ENCODE results near the gene TUBG1. TPM values are rescaled to one million over a fixed set of nuclear protein-coding genes. Genes with fewer than 3 reads are reported as not detected.
"Not testable (repeated sequence)": the region's sequence is repeated elsewhere in the genome, so short reads cannot be mapped to it uniquely, and the experiment has no call there.

Gene TUBG1
- total RNA-seq, 2 donors from 2014 or later = 6.1 to 9.8 TPM

- ATAC-seq (no peak), DNase-seq (no peak)
- Mint-ChIP-seq H3K27ac (no peak overlapping the region), H3K4me1 (peaks cover 21% of the 10 kb centered on the region), H3K36me3 (ENCODE audit: low read depth) (peaks cover 2% of the 10 kb centered on the region), H3K27me3 (peaks cover 42% of the 10 kb centered on the region), H3K4me3 (peak overlapping the region; percentile 53)
- H3K9me3 ChIP-seq (ENCODE audit: control insufficient read depth, low read length, poor library complexity, severe bottlenecking) = no peaks in the 10 kb centered on the region
Observed at GRCh38 chr17:42653179-42654124, 44.0 kb downstream of the TUBG1 start.

DNA sequence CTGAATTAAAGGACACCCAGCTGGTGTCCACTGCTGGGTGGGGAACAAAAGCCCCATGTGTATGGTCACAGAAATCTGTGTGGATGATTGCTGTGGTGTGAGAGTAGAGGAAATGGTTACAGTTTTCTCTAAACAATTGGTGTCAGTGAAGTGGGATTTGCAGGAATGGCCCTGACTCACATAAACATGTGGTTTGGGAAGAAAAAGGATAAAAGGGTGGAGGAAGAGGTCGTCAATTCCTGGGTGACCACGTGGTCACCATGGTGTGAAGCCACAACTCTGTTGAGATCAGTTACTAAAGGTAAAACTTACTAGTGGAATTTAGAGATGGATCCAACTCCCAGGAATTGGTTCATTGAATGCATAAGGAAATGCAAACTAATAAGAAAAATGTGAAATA lies 46.0 kb downstream of the TUBG1 start:
- H3K27me3 Mint-ChIP-seq = peaks cover 34% of the 10 kb centered on the region
- H3K36me3 Mint-ChIP-seq (ENCODE audit: low read depth) = peaks cover 2% of the 10 kb centered on the region
- H3K4me3 Mint-ChIP-seq = no peak overlapping the region

DNA sequence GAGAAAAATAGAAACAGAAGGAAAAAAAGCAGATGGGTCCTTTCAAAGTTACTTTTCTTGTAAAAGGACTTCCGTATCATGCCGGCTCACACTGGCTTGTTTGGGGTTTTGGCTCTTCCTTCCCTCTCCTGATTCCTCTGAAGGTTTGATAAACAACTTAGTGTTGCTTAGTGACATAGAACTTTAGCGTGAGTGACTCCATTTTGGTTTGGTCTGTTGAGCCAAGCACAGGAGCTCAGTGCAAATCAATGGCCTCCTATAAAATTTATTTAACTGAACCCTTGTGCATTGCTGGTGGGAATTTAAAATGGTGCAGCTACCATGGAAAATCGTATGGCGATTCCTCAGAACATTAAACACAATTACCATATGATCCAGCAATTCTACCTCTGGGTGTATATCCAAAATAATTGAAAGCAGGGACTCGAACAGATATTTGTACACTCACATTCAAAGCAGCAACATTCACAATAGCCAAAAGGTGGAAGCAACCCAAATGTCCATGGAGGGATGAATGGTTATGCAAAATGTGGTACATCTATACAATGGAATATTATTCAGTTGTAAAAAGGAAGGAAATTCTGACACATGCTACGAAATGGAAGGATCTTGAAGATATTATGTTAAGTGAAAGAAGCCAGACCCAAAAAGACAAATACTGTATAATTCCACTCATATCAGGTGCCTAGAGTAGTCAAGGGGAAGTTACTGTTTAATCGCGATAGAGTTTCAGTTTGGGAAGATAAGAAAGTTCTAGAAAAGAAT lies 48.5 kb downstream of the TUBG1 start:
- no peaks in the 10 kb centered on the region for H3K9me3 ChIP-seq (ENCODE audit: control insufficient read depth, low read length, poor library complexity, severe bottlenecking)
- ATAC-seq (no peak), DNase-seq (no peak)
- H3K27me3 Mint-ChIP-seq = peaks cover 27% of the 10 kb centered on the region
- peak overlapping the region; percentile 60 for H3K4me3 Mint-ChIP-seq
- H3K4me1 Mint-ChIP-seq = peaks cover 29% of the 10 kb centered on the region
- peak overlapping the region; percentile 66 for H3K27ac Mint-ChIP-seq
- peaks cover 2% of the 10 kb centered on the region for H3K36me3 Mint-ChIP-seq (ENCODE audit: low read depth)

More for the DNA sequence above, 46.0 kb downstream of the TUBG1 start:
- no peaks in the 10 kb centered on the region for H3K9me3 ChIP-seq (ENCODE audit: control insufficient read depth, low read length, poor library complexity, severe bottlenecking)
- peaks cover 30% of the 10 kb centered on the region for H3K4me1 Mint-ChIP-seq
- no peak overlapping the region for H3K27ac Mint-ChIP-seq
- DNase-seq (no peak), ATAC-seq (no peak)

GRCh38 chr17:42659079-42659931 lies 49.8 kb downstream of the TUBG1 start, which contains the start of gene TUBG2:
TUBG2 (plus strand) TSS chr17:42659284; CDS start chr17:42659504, 220 bp downstream.
- peaks cover 26% of the 10 kb centered on the region for H3K4me1 Mint-ChIP-seq
- peak within 1 kb of the TSS; percentile 66 for H3K27ac Mint-ChIP-seq
- H3K27me3 Mint-ChIP-seq = peaks cover 15% of the 10 kb centered on the region
- H3K9me3 ChIP-seq (ENCODE audit: control insufficient read depth, low read length, poor library complexity, severe bottlenecking) = no peaks in the 10 kb centered on the region
- H3K4me3 Mint-ChIP-seq = peak within 1 kb of the TSS; percentile 89
- peaks cover 2% of the 10 kb centered on the region for H3K36me3 Mint-ChIP-seq (ENCODE audit: low read depth)
- ATAC-seq (peak; percentile 79), DNase-seq (peak; percentile 43 to 59 (median 53))

- Mint-ChIP-seq H3K4me3 (peak overlapping the region; percentile 89), H3K4me1 (peaks cover 22% of the 10 kb centered on the region), H3K27me3 (peaks cover 12% of the 10 kb centered on the region)
- not testable (repeated sequence) for DNase-seq; H3K9me3 ChIP-seq (ENCODE audit: control insufficient read depth, low read length, poor library complexity, severe bottlenecking); H3K27ac Mint-ChIP-seq; ATAC-seq; H3K36me3 Mint-ChIP-seq (ENCODE audit: low read depth)
Observed at GRCh38 chr17:42659932-42660274, 50.4 kb downstream of the TUBG1 start.

DNA sequence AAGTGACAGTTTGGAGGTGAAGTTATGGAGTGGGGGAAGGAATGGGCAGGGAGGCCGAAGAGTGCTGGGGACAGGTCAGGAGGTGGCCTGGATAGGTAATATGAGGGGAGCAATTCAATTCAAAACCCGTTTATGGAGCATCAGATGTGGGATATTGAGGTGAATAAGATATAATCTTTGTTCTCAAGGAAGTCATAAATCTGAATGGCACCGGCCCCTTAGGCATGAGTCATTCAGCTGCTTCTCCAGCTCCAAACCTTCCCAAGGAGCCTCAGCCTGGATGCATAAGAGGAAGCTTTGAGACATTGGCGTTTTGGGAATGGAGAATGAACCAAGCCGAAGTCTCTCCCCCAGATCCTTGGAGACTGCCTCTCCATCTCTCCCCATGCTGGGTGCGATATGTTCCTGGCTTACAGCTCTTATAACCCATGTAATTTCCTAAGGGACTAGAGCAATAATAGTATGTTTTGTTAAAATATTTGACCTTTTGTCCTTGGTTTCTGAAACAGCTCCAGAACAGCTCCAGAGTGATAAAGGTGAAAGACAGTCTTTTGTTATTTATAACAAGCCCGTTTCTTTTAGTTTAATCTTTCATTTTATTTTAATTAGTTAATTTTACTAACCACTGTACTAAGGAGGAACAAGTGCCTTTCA lies 51.3 kb downstream of the TUBG1 start:
- no peak overlapping the region for H3K27ac Mint-ChIP-seq
- peaks cover 16% of the 10 kb centered on the region for H3K4me1 Mint-ChIP-seq
- H3K9me3 ChIP-seq (ENCODE audit: control insufficient read depth, low read length, poor library complexity, severe bottlenecking) = no peaks in the 10 kb centered on the region
- peaks cover 3% of the 10 kb centered on the region for H3K27me3 Mint-ChIP-seq
- ATAC-seq = no peak
- H3K36me3 Mint-ChIP-seq (ENCODE audit: low read depth) = no peaks in the 10 kb centered on the region
- H3K4me3 Mint-ChIP-seq = peak overlapping the region; percentile 36
- no peak for DNase-seq

Other genes starting within 250 kb of the TUBG1 start
- gene STAT3, start 221.2 kb upstream of the TUBG1 start, total RNA-seq = 100 to 1,000 TPM; 203 to 221 TPM
- under 1 TPM; 0.47 to 0.90 TPM for gene CAVIN1, start 186.4 kb upstream of the TUBG1 start, total RNA-seq
- gene ATP6V0A1, start 150.8 kb upstream of the TUBG1 start, total RNA-seq = 10 to 100 TPM; 15.4 to 18.5 TPM
- gene NAGLU, start 73.4 kb upstream of the TUBG1 start, total RNA-seq = 10 to 100 TPM; 12.5 to 13.2 TPM
- gene HSD17B1, start 56.8 kb upstream of the TUBG1 start, total RNA-seq = 1 to 10 TPM in 1 of 2 donors, under 1 TPM in 1; 0.90 to 1.2 TPM
- gene COASY, start 47.5 kb upstream of the TUBG1 start, total RNA-seq = 10 to 100 TPM; 39.1 to 49.4 TPM
- 10 to 100 TPM; 33.1 to 36.1 TPM for gene MLX, start 42.6 kb upstream of the TUBG1 start, total RNA-seq
- gene PSMC3IP, start 32.0 kb upstream of the TUBG1 start, total RNA-seq = 1 to 10 TPM; 2.4 to 2.6 TPM
- 10 to 100 TPM; 43.5 to 57.9 TPM for gene RETREG3, start 309 bp upstream of the TUBG1 start, total RNA-seq
- gene TUBG2, start 49.6 kb downstream of the TUBG1 start, total RNA-seq = 10 to 100 TPM in 1 of 2 donors, 1 to 10 TPM in 1; 8.9 to 11.3 TPM
- under 1 TPM; 0.78 to 0.85 TPM for gene PLEKHH3, start 67.3 kb downstream of the TUBG1 start, total RNA-seq
- gene CCR10, start 72.2 kb downstream of the TUBG1 start, total RNA-seq = 1 to 10 TPM; 1.4 to 1.6 TPM
- 1 to 10 TPM; 3.9 to 6.9 TPM for gene CNTNAP1, start 72.8 kb downstream of the TUBG1 start, total RNA-seq
- gene EZH1, start 135.4 kb downstream of the TUBG1 start, total RNA-seq = 10 to 100 TPM; 72.6 to 77.0 TPM
- gene RAMP2, start 151.5 kb downstream of the TUBG1 start, total RNA-seq = not detected
- gene VPS25, start 163.8 kb downstream of the TUBG1 start, total RNA-seq = 10 to 100 TPM; 20.5 to 27.4 TPM
- under 1 TPM in 1 of 2 donors, not detected in 1; 0.31 TPM for gene WNK4, start 170.9 kb downstream of the TUBG1 start, total RNA-seq
- gene COA3, start 189.0 kb downstream of the TUBG1 start, total RNA-seq = 10 to 100 TPM; 10.1 to 15.2 TPM
- not detected for gene CNTD1, start 189.2 kb downstream of the TUBG1 start, total RNA-seq
- 100 to 1,000 TPM; 125 to 158 TPM for gene BECN1, start 214.6 kb downstream of the TUBG1 start, total RNA-seq
- 10 to 100 TPM; 71.5 to 78.8 TPM for gene PSME3, start 223.7 kb downstream of the TUBG1 start, total RNA-seq
- 1 to 10 TPM; 1.9 to 2.6 TPM for gene AOC2, start 234.9 kb downstream of the TUBG1 start, total RNA-seq
- gene AOC3, start 241.5 kb downstream of the TUBG1 start, total RNA-seq = 1 to 10 TPM; 1.0 to 1.1 TPM